ENCODE results near the gene MIEF1.

MIEF1 gene

GRCh38 chr22:39490135-39490798, 11.8 kb upstream of the MIEF1 start (continued):
- TF ChIP-seq KLF17 (tag by site-specific recombination; IDR thresholded peaks at IDR 0.05) (no peak), GFI1B (tag by site-specific recombination; IDR thresholded peaks at IDR 0.05) (no peak), SP2 (tag by site-specific recombination; IDR thresholded peaks at IDR 0.05) (peak; percentile 65), ZNF549 (tag by site-specific recombination; IDR thresholded peaks at IDR 0.05) (no peak), ZNF701 (tag by site-specific recombination; IDR thresholded peaks at IDR 0.05) (no peak), ZFP69B (tag by site-specific recombination; IDR thresholded peaks at IDR 0.05) (no peak), ZBTB17 (tag by site-specific recombination; IDR thresholded peaks at IDR 0.05) (peak; percentile 64; the same call in 1 of the 2 replicates), ZNF248 (tag by site-specific recombination; IDR thresholded peaks at IDR 0.05) (no peak), ZNF747 (tag by site-specific recombination; IDR thresholded peaks at IDR 0.05) (no peak), ZNF114 (tag by site-specific recombination; IDR thresholded peaks at IDR 0.05) (no peak), ZNF830 (tag by site-specific recombination; IDR thresholded peaks at IDR 0.05; ENCODE audit: low read depth) (no peak), KLF9 (tag by site-specific recombination; IDR thresholded peaks at IDR 0.05; ENCODE audit: low read depth) (peak; percentile 97), ELK4 (IDR thresholded peaks at IDR 0.05; ENCODE audit: borderline replicate concordance, low read depth, low read length) (no peak), ZNF2 (tag by site-specific recombination; IDR thresholded peaks at IDR 0.05) (no peak), PRDM10 (tag by site-specific recombination; IDR thresholded peaks at IDR 0.05) (peak; percentile 69), ZNF76 (tag by site-specific recombination; IDR thresholded peaks at IDR 0.05; ENCODE audit: borderline replicate concordance, low read depth) (peak; percentile 87), ZNF335 (tag by site-specific recombination; conservative IDR thresholded peaks at IDR 0.05) (peak; percentile 67), RBAK (tag by site-specific recombination; IDR thresholded peaks at IDR 0.05) (no peak), YY1 (tag by site-specific recombination; IDR thresholded peaks at IDR 0.05) (peak; percentile 60; the same call in 1 of the 2 replicates), PRDM1 (tag by site-specific recombination; IDR thresholded peaks at IDR 0.05) (no peak), FEZF1 (tag by site-specific recombination; IDR thresholded peaks at IDR 0.05) (no peak), SP3 (tag by site-specific recombination; IDR thresholded peaks at IDR 0.05) (peak; percentile 68), ZSCAN23 (tag by site-specific recombination; IDR thresholded peaks at IDR 0.05) (no peak), ZNF610 (tag by site-specific recombination; IDR thresholded peaks at IDR 0.05; ENCODE audit: borderline replicate concordance) (no peak)
- TF ChIP-seq, protein P1, sequence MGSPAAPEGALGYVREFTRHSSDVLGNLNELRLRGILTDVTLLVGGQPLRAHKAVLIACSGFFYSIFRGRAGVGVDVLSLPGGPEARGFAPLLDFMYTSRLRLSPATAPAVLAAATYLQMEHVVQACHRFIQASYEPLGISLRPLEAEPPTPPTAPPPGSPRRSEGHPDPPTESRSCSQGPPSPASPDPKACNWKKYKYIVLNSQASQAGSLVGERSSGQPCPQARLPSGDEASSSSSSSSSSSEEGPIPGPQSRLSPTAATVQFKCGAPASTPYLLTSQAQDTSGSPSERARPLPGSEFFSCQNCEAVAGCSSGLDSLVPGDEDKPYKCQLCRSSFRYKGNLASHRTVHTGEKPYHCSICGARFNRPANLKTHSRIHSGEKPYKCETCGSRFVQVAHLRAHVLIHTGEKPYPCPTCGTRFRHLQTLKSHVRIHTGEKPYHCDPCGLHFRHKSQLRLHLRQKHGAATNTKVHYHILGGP (tag by site-specific recombination; IDR thresholded peaks at IDR 0.05): no peak
- TF ChIP-seq, protein P2, sequence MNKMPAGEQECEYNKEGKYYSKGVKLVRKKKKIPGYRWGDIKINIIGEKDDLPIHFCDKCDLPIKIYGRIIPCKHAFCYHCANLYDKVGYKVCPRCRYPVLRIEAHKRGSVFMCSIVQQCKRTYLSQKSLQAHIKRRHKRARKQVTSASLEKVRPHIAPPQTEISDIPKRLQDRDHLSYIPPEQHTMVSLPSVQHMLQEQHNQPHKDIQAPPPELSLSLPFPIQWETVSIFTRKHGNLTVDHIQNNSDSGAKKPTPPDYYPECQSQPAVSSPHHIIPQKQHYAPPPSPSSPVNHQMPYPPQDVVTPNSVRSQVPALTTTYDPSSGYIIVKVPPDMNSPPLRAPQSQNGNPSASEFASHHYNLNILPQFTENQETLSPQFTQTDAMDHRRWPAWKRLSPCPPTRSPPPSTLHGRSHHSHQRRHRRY (tag by site-specific recombination; IDR thresholded peaks at IDR 0.05): no peak
- TF ChIP-seq, protein P3, sequence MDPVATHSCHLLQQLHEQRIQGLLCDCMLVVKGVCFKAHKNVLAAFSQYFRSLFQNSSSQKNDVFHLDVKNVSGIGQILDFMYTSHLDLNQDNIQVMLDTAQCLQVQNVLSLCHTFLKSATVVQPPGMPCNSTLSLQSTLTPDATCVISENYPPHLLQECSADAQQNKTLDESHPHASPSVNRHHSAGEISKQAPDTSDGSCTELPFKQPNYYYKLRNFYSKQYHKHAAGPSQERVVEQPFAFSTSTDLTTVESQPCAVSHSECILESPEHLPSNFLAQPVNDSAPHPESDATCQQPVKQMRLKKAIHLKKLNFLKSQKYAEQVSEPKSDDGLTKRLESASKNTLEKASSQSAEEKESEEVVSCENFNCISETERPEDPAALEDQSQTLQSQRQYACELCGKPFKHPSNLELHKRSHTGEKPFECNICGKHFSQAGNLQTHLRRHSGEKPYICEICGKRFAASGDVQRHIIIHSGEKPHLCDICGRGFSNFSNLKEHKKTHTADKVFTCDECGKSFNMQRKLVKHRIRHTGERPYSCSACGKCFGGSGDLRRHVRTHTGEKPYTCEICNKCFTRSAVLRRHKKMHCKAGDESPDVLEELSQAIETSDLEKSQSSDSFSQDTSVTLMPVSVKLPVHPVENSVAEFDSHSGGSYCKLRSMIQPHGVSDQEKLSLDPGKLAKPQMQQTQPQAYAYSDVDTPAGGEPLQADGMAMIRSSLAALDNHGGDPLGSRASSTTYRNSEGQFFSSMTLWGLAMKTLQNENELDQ (tag by site-specific recombination; IDR thresholded peaks at IDR 0.05; ENCODE audit: low read depth): no peak
- TF ChIP-seq, protein P4, sequence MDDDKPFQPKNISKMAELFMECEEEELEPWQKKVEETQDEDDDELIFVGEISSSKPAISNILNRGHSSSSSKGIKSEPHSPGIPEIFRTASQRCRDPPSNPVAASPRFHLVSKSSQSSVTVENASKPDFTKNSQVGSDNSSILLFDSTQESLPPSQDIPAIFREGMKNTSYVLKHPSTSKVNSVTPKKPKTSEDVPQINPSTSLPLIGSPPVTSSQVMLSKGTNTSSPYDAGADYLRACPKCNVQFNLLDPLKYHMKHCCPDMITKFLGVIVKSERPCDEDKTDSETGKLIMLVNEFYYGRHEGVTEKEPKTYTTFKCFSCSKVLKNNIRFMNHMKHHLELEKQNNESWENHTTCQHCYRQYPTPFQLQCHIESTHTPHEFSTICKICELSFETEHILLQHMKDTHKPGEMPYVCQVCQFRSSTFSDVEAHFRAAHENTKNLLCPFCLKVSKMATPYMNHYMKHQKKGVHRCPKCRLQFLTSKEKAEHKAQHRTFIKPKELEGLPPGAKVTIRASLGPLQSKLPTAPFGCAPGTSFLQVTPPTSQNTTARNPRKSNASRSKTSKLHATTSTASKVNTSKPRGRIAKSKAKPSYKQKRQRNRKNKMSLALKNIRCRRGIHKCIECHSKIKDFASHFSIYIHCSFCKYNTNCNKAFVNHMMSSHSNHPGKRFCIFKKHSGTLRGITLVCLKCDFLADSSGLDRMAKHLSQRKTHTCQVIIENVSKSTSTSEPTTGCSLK (tag by site-specific recombination; IDR thresholded peaks at IDR 0.05): no peak

Measured in HEK293 (cell line).